ENCODE data around the gene ANAPC5.
"Not testable (repeated sequence)": the region's sequence is repeated elsewhere in the genome, so short reads cannot be mapped to it uniquely, and the experiment has no call there.

ANAPC5 gene

GRCh38 chr12:121365416-121366062 is 13.3 kb upstream of the ANAPC5 start:
- no peak for DNase-seq

- DNase-seq = no peak
Measured at GRCh38 chr12:121364683-121365121, 12.5 kb upstream of the ANAPC5 start.

GRCh38 chr12:121358073-121358472 is 5.9 kb upstream of the ANAPC5 start:
- DNase-seq = no peak

- DNase-seq = no peak
Measured at GRCh38 chr12:121357331-121357730, 5.1 kb upstream of the ANAPC5 start.

- DNase-seq = no peak
Measured at GRCh38 chr12:121356657-121357056, 4.4 kb upstream of the ANAPC5 start.

- DNase-seq = no peak
Measured at GRCh38 chr12:121355818-121356217, 3.6 kb upstream of the ANAPC5 start.

- no peak for DNase-seq
Measured at GRCh38 chr12:121352682-121353018, 439 bp upstream of the ANAPC5 start.

GRCh38 chr12:121346747-121347146 is 5.5 kb downstream of the ANAPC5 start:
- no peak for DNase-seq

GRCh38 chr12:121345151-121345815 is 6.9 kb downstream of the ANAPC5 start:
- DNase-seq = no peak

GRCh38 chr12:121344506-121344905 is 7.7 kb downstream of the ANAPC5 start:
- DNase-seq = no peak

GRCh38 chr12:121337416-121337815 is 14.8 kb downstream of the ANAPC5 start:
- no peak for DNase-seq

- no peak for DNase-seq
Measured at GRCh38 chr12:121334513-121335343, 17.5 kb downstream of the ANAPC5 start.

- DNase-seq = no peak
Measured at GRCh38 chr12:121333747-121334146, 18.5 kb downstream of the ANAPC5 start.

GRCh38 chr12:121331248-121331647 is 21.0 kb downstream of the ANAPC5 start:
- DNase-seq = no peak

- no peak for DNase-seq
Measured at GRCh38 chr12:121330692-121331091, 21.5 kb downstream of the ANAPC5 start.

- no peak for DNase-seq
Measured at GRCh38 chr12:121330195-121330594, 22.0 kb downstream of the ANAPC5 start.

GRCh38 chr12:121328620-121329019 is 23.6 kb downstream of the ANAPC5 start:
- no peak for DNase-seq

GRCh38 chr12:121326996-121327674 is 25.1 kb downstream of the ANAPC5 start:
- DNase-seq = no peak

GRCh38 chr12:121325922-121326396 is 26.3 kb downstream of the ANAPC5 start:
- no peak for DNase-seq

GRCh38 chr12:121323908-121324307 is 28.3 kb downstream of the ANAPC5 start:
- no peak for DNase-seq

- DNase-seq = no peak
Measured at GRCh38 chr12:121318121-121318520, 34.1 kb downstream of the ANAPC5 start.

- no peak for DNase-seq
Measured at GRCh38 chr12:121314431-121314830, 37.8 kb downstream of the ANAPC5 start.

GRCh38 chr12:121310231-121310630 is 42.0 kb downstream of the ANAPC5 start:
- DNase-seq = not testable (repeated sequence)
